Neural cell (in vitro differentiated cells): Measurements from ENCODE around the gene BTBD16. TPM values are rescaled to one million over a fixed set of nuclear protein-coding genes. Genes with fewer than 3 reads are reported as not detected.

ENCODE experiments used
- polyA plus RNA-seq: library from polyadenylated mRNA; depleted of rRNA; stranded (reverse); fragments of >200 nt; gene quantifications from 2 replicates; pipeline ENCODE4 v1.2.3, GENCODE V29; 2014
- small RNA-seq, 3 experiments: library from RNA; depleted of rRNA; stranded (forward); fragments of <200 nt; gene quantifications; one replicate each; pipeline ENCODE3, GENCODE V24; 2012

The BTBD16 gene
- polyA plus RNA-seq, 1 donor from 2014 or later = not detected

Small RNA genes within 50 kb of the gene (small RNA-seq; reads per million reads assigned to genes)
- gene RNU6-728P = 0 reads per million in 3 experiments

Other genes with a start within 250 kb of the BTBD16 start
- gene PLEKHA1, start 103.4 kb downstream of the BTBD16 start, polyA plus RNA-seq = 87.7 and 91.9 TPM in 2 replicates
- not detected in 2 replicates for gene ARMS2, start 183.4 kb downstream of the BTBD16 start, polyA plus RNA-seq
- gene HTRA1, start 190.3 kb downstream of the BTBD16 start, polyA plus RNA-seq = 1.4 and 1.7 TPM in 2 replicates